GM23248 (cell line): ENCODE data around the gene APP. TPM values are rescaled to one million over a fixed set of nuclear protein-coding genes. Genes with fewer than 3 reads are reported as not detected.

Source experiments
- DNase-seq: peaks from one replicate; pipeline ENCODE4 v3.0.0-alpha.2; 2015
- H2AFZ ChIP-seq: fragments of 200-600 bp; sonication (generic); 2 replicates; pipeline ENCODE4 v1.6.1; 2016; ENCODE audit warnings: antibody characterized with exemption
- H3F3A ChIP-seq: fragments of 200-600 bp; sonication (generic); 2 replicates; pipeline ENCODE4 v1.6.1; 2016; ENCODE audit warnings: mild to moderate bottlenecking, antibody characterized with exemption, mixed run types; ENCODE audit not compliant: insufficient read depth
- H3K27ac ChIP-seq: fragments of 200-600 bp; sonication (generic); 2 replicates; pipeline ENCODE4 v1.5.1; 2016; ENCODE audit warnings: mild to moderate bottlenecking
- H3K27me3 ChIP-seq: fragments of 200-600 bp; sonication (generic); replicated peaks from 2 replicates; pipeline ENCODE4 v1.6.1; 2016; ENCODE audit warnings: mild to moderate bottlenecking; ENCODE audit not compliant: insufficient read depth
- H3K36me3 ChIP-seq: fragments of 200-600 bp; sonication (generic); 2 replicates; pipeline ENCODE4 v1.6.1; 2016; ENCODE audit warnings: low read depth, mild to moderate bottlenecking
- H3K4me1 ChIP-seq: fragments of 200-600 bp; sonication (generic); 2 replicates; pipeline ENCODE4 v1.6.1; 2016; ENCODE audit warnings: mild to moderate bottlenecking; ENCODE audit not compliant: insufficient read depth
- H3K4me2 ChIP-seq: fragments of 200-600 bp; sonication (generic); one replicate; pipeline ENCODE4 v1.6.1; 2016; ENCODE audit warnings: mild to moderate bottlenecking; ENCODE audit not compliant: unreplicated experiment
- H3K4me3 ChIP-seq: fragments of 200-600 bp; sonication (generic); 2 replicates; pipeline ENCODE4 v1.5.1; 2016; ENCODE audit warnings: mild to moderate bottlenecking
- H3K79me2 ChIP-seq: fragments of 200-600 bp; sonication (generic); 2 replicates; pipeline ENCODE4 v1.6.1; 2016; ENCODE audit warnings: mild to moderate bottlenecking; ENCODE audit not compliant: insufficient read depth
- H3K9ac ChIP-seq: fragments of 200-600 bp; sonication (generic); 2 replicates; pipeline ENCODE4 v1.6.1; 2016; ENCODE audit warnings: mild to moderate bottlenecking
- H3K9me2 ChIP-seq: fragments of 200-600 bp; sonication (generic); 2 replicates; pipeline ENCODE4 v1.6.1; 2016; ENCODE audit warnings: mixed run types, mild to moderate bottlenecking, moderate library complexity; ENCODE audit not compliant: insufficient read depth
- H3K9me3 ChIP-seq: fragments of 200-600 bp; sonication (generic); one replicate; pipeline ENCODE4 v1.6.1; 2017; ENCODE audit warnings: low read depth
- H4K20me1 ChIP-seq: fragments of 200-600 bp; sonication (generic); 2 replicates; pipeline ENCODE4 v1.6.0; 2016; ENCODE audit not compliant: insufficient read depth
- EZH2 ChIP-seq: fragments of 200-600 bp; sonication (generic); IDR thresholded peaks from 2 replicates; pipeline ENCODE4 v1.6.1; 2018; ENCODE audit warnings: antibody characterized with exemption, mild to moderate bottlenecking; ENCODE audit not compliant: insufficient read depth, poor library complexity, severe bottlenecking
- EZH2phosphoT487 ChIP-seq: fragments of 200-600 bp; sonication (generic); IDR thresholded peaks from 2 replicates; pipeline ENCODE4 v1.6.1; 2018; ENCODE audit warnings: antibody characterized with exemption, moderate library complexity, mild to moderate bottlenecking, low read depth; ENCODE audit not compliant: insufficient read depth
- WGBS, 2 experiments: methylation state at CpG; one replicate each; pipeline ENCODE4 v1.1.6; 2015 to 2017; ENCODE audit warnings: low lambda C conversion rate in 2 of 2, low coverage in 1 of 2; ENCODE audit errors: missing lambda C conversion rate in 2 of 2; 5-methylcytosine and 5-hydroxymethylcytosine counted together
- in situ Hi-C: fragments of 300-500 bp; cut with MboI; formaldehyde crosslinking; loops from 2 replicates; pipeline ENCODE4 v1.15.0; 2020
- polyA plus RNA-seq: library from polyadenylated mRNA; unstranded; fragments of >200 nt; fragmentation: Nextera tagmentation; extraction: Ambion mirVana; gene quantifications from 2 replicates; pipeline ENCODE4 v1.2.1, GENCODE V29; 2016
- total RNA-seq: library from RNA; depleted of rRNA; stranded (reverse); fragments of >200 nt; shearing (Covaris generic); gene quantifications from 2 replicates; pipeline ENCODE4 v1.2.3, GENCODE V29; 2014

Gene APP
- total and polyA plus RNA-seq, 2 experiments from 2014 or later, result 35.0 to 292 TPM

GRCh38 chr21:26169061-26169610, 1.4 kb downstream of the APP start:
- H2AFZ ChIP-seq, result peak overlapping the region; percentile 91
- peaks cover 48% of the 10 kb centered on the region for H3K79me2 ChIP-seq
- in situ Hi-C loops, result loop anchor here (25.0 kb wide), 1 partner anchor 282 kb away; no protein-coding TSS in a partner anchor
- no peaks in the 10 kb centered on the region for H4K20me1 ChIP-seq
- DNase-seq, result peak; percentile 88
- no peaks in the 10 kb centered on the region for H3K36me3 ChIP-seq
- peaks cover 23% of the 10 kb centered on the region for H3K4me1 ChIP-seq
- peak overlapping the region; percentile 64 for H3K27ac ChIP-seq
- no peaks in the 10 kb centered on the region for H3K27me3 ChIP-seq
- TF ChIP-seq EZH2 (no peak), EZH2phosphoT487 (no peak)
- H3K4me2 ChIP-seq, result peak overlapping the region; percentile 82
- 0 to 1% methylated on average over 18 of the region's 18 CpGs for WGBS, 2 experiments
- H3F3A ChIP-seq, result peaks cover 8% of the 10 kb centered on the region
- H3K9me2 ChIP-seq, result no peaks in the 10 kb centered on the region
- H3K9me3 ChIP-seq, result no peaks in the 10 kb centered on the region
- peak overlapping the region; percentile 84 for H3K9ac ChIP-seq
- H3K4me3 ChIP-seq, result peak overlapping the region; percentile 93

GRCh38 chr21:26168371-26168770, 2.2 kb downstream of the APP start:
- WGBS, 2 experiments, result 40 to 41% methylated on average over 4 of the region's 4 CpGs
- H3K79me2 ChIP-seq, result peaks cover 56% of the 10 kb centered on the region
- peaks cover 8% of the 10 kb centered on the region for H3F3A ChIP-seq
- H3K4me3 ChIP-seq, result peak overlapping the region; percentile 93
- no peak for DNase-seq
- in situ Hi-C loops, result loop anchor here (25.0 kb wide), 1 partner anchor 281 kb away; no protein-coding TSS in a partner anchor
- no peaks in the 10 kb centered on the region for H3K36me3 ChIP-seq
- H3K4me1 ChIP-seq, result peaks cover 23% of the 10 kb centered on the region
- H3K9ac ChIP-seq, result peak overlapping the region; percentile 84
- H3K27ac ChIP-seq, result 0 out of 2 replicates have a peak overlapping the region, but pooled peaks have one; percentile 64
- no peaks in the 10 kb centered on the region for H3K9me2 ChIP-seq
- no peaks in the 10 kb centered on the region for H3K27me3 ChIP-seq
- H2AFZ ChIP-seq, result peak overlapping the region; percentile 91
- H3K9me3 ChIP-seq, result no peaks in the 10 kb centered on the region
- TF ChIP-seq EZH2phosphoT487 (no peak), EZH2 (no peak)
- H3K4me2 ChIP-seq, result peak overlapping the region; percentile 82
- H4K20me1 ChIP-seq, result no peaks in the 10 kb centered on the region

DNA sequence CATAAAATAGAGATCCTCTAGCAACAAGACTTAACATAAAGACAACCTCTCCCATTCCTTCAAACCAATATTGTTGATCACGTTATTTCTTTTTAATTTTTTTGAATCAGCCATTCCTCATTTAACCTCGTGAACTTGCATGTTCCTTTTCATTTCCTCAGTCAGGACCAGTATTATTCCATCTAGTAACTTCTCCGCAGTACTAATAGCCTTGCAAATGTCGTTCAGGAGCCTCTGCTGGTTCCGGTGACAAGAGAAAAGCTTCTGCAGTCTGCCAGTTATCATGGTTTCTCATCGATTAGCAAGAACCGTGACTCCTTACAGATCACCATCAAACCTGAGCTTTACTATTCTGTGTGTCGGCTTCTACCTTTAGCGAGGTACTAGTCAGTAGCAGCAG, 3.0 kb downstream of the APP start:
- peaks cover 8% of the 10 kb centered on the region for H3F3A ChIP-seq
- H2AFZ ChIP-seq, result no peak overlapping the region
- no peak overlapping the region for H3K4me3 ChIP-seq
- H3K4me2 ChIP-seq, result peak overlapping the region; percentile 82
- WGBS, 2 experiments, result 78 to 86% methylated on average over 9 of the region's 9 CpGs
- peaks cover 23% of the 10 kb centered on the region for H3K4me1 ChIP-seq
- no peaks in the 10 kb centered on the region; the same call in 1 of the 2 replicates for H4K20me1 ChIP-seq
- H3K27ac ChIP-seq, result no peak overlapping the region
- no peaks in the 10 kb centered on the region for H3K9me3 ChIP-seq
- no peaks in the 10 kb centered on the region for H3K36me3 ChIP-seq
- H3K9ac ChIP-seq, result no peak overlapping the region
- TF ChIP-seq EZH2phosphoT487, result no peak
- TF ChIP-seq EZH2, result no peak
- H3K79me2 ChIP-seq, result peaks cover 63% of the 10 kb centered on the region
- no peaks in the 10 kb centered on the region for H3K9me2 ChIP-seq
- no peak for DNase-seq
- in situ Hi-C loops, result loop anchor here (25.0 kb wide), 1 partner anchor 280 kb away; no protein-coding TSS in a partner anchor
- H3K27me3 ChIP-seq, result no peaks in the 10 kb centered on the region

GRCh38 chr21:26165331-26165730, 5.2 kb downstream of the APP start:
- H3K9me2 ChIP-seq, result no peaks in the 10 kb centered on the region
- no peak overlapping the region for H3K4me3 ChIP-seq
- H3F3A ChIP-seq, result peaks cover 8% of the 10 kb centered on the region
- no peaks in the 10 kb centered on the region; the same call in 1 of the 2 replicates for H4K20me1 ChIP-seq
- no peak overlapping the region for H2AFZ ChIP-seq
- no peak for DNase-seq
- no peak overlapping the region for H3K4me2 ChIP-seq
- H3K36me3 ChIP-seq, result 0 out of 2 replicates have a peak, but pooled peaks cover 2% of the 10 kb centered on the region
- no peak overlapping the region for H3K27ac ChIP-seq
- TF ChIP-seq EZH2phosphoT487 (no peak), EZH2 (no peak)
- WGBS, 2 experiments, result 84 to 89% methylated on average over 5 of the region's 5 CpGs
- H3K9me3 ChIP-seq, result no peaks in the 10 kb centered on the region
- no peak overlapping the region for H3K9ac ChIP-seq
- H3K27me3 ChIP-seq, result no peaks in the 10 kb centered on the region
- in situ Hi-C loops, result loop anchor here (25.0 kb wide), 1 partner anchor 278 kb away; no protein-coding TSS in a partner anchor
- peaks cover 23% of the 10 kb centered on the region for H3K4me1 ChIP-seq
- H3K79me2 ChIP-seq, result peaks cover 86% of the 10 kb centered on the region
